HEK293 (cell line): Measurements from ENCODE around the gene YWHAQ.

Experiments used
- CTCF ChIA-PET: fragments of 350-600 bp; formaldehyde crosslinking; extraction: SDS; loops from one replicate; lab custom pipeline; 2021; ENCODE audit warnings: antibody characterized with exemption; lab: Yijun Ruan, JAX
- POLR2A ChIA-PET: fragments of 300-600 bp; formaldehyde crosslinking; extraction: SDS; loops from one replicate; lab custom pipeline; 2020; ENCODE audit warnings: antibody characterized with exemption, inconsistent platforms; lab: Yijun Ruan, JAX
- H3K27ac ChIP-seq: fragments of 200-500 bp; sonication (Bioruptor generic); 2 replicates; pipeline ENCODE4 v1.5.1; 2014; ENCODE audit warnings: low read depth, low read length, control low read depth, inconsistent platforms; ENCODE audit errors: extremely low read depth
- H3K36me3 ChIP-seq, 2 experiments: fragments of 200-500 bp in 1 of 2; sonication (Bioruptor generic) in 1 of 2; 1 replicate in 1 of 2; 2 replicates in 1 of 2; pipeline ENCODE4 v1.5.1; 2014 to 2017; ENCODE audit warnings: inconsistent platforms in 2 of 2, low read length in 2 of 2; ENCODE audit not compliant: control insufficient read depth in 2 of 2, insufficient read depth in 1 of 2
- H3K4me1 ChIP-seq: fragments of 200-500 bp; sonication (Bioruptor generic); 2 replicates; pipeline ENCODE4 v1.5.1; 2014; ENCODE audit warnings: mild to moderate bottlenecking, low read length, inconsistent platforms; ENCODE audit not compliant: control insufficient read depth, insufficient read depth
- H3K4me3 ChIP-seq: 2 replicates; pipeline ENCODE4 v1.5.1; 2011; ENCODE audit warnings: low read depth, mild to moderate bottlenecking, control low read depth, low read length, moderate library complexity
- H3K9me3 ChIP-seq: fragments of 200-500 bp; sonication (Bioruptor generic); 2 replicates; pipeline ENCODE4 v1.5.1; 2014; ENCODE audit warnings: low read depth, low read length, inconsistent platforms; ENCODE audit not compliant: control insufficient read depth, insufficient read depth
- KLF1 ChIP-seq: fragments of 450-650 bp; formaldehyde crosslinking; IDR thresholded peaks from 2 replicates; pipeline ENCODE4 v1.5.1; 2016; ENCODE audit warnings: missing biosample characterization, missing genetic modification characterization
- WT1 ChIP-seq: fragments of 450-650 bp; formaldehyde crosslinking; IDR thresholded peaks from 2 replicates; pipeline ENCODE4 v1.5.1; 2016; ENCODE audit warnings: missing biosample characterization, missing genetic modification characterization
- ZBTB8A ChIP-seq: fragments of 450-650 bp; formaldehyde crosslinking; IDR thresholded peaks from 2 replicates; pipeline ENCODE4 v1.5.1; 2016; ENCODE audit warnings: missing biosample characterization, missing genetic modification characterization
- ZNF114 ChIP-seq: fragments of 450-650 bp; formaldehyde crosslinking; IDR thresholded peaks from 2 replicates; pipeline ENCODE4 v1.5.0; 2017; ENCODE audit warnings: missing biosample characterization, missing genetic modification characterization
- ZNF169 ChIP-seq: fragments of 450-650 bp; formaldehyde crosslinking; IDR thresholded peaks from 2 replicates; pipeline ENCODE4 v1.5.1; 2016; ENCODE audit warnings: missing biosample characterization, missing genetic modification characterization
- ZNF248 ChIP-seq: fragments of 450-650 bp; formaldehyde crosslinking; IDR thresholded peaks from 2 replicates; pipeline ENCODE4 v1.5.1; 2017; ENCODE audit warnings: missing biosample characterization, missing genetic modification characterization
- ZNF391 ChIP-seq: fragments of 450-650 bp; formaldehyde crosslinking; IDR thresholded peaks from 2 replicates; pipeline ENCODE4 v1.5.1; 2016; ENCODE audit warnings: low read depth, missing biosample characterization, missing genetic modification characterization, borderline replicate concordance
- ZNF404 ChIP-seq: fragments of 450-650 bp; formaldehyde crosslinking; IDR thresholded peaks from 2 replicates; pipeline ENCODE4 v1.5.1; 2017; ENCODE audit warnings: missing biosample characterization, missing genetic modification characterization
- ZNF426 ChIP-seq: fragments of 450-650 bp; formaldehyde crosslinking; IDR thresholded peaks from 2 replicates; pipeline ENCODE4 v1.5.1; 2017; ENCODE audit warnings: missing biosample characterization, missing genetic modification characterization, mild to moderate bottlenecking, inconsistent platforms, moderate library complexity
- ZNF623 ChIP-seq: fragments of 450-650 bp; formaldehyde crosslinking; IDR thresholded peaks from 2 replicates; pipeline ENCODE4 v1.5.1; 2016; ENCODE audit warnings: missing biosample characterization, missing genetic modification characterization
- ZNF654 ChIP-seq: fragments of 450-650 bp; formaldehyde crosslinking; IDR thresholded peaks from 2 replicates; pipeline ENCODE4 v1.5.1; 2016; ENCODE audit warnings: low read depth, missing biosample characterization, missing genetic modification characterization
- ZNF830 ChIP-seq: fragments of 450-650 bp; IDR thresholded peaks from 2 replicates; pipeline ENCODE4 v1.5.0; 2018; ENCODE audit warnings: missing biosample characterization, missing genetic modification characterization, low read depth, mild to moderate bottlenecking, moderate library complexity
- ZSCAN30 ChIP-seq: fragments of 450-650 bp; IDR thresholded peaks from 2 replicates; pipeline ENCODE4 v1.5.1; 2018; ENCODE audit warnings: missing biosample characterization, mild to moderate bottlenecking, missing genetic modification characterization, moderate library complexity
- TF ChIP-seq, protein P1 (sequence below): fragments of 450-650 bp; formaldehyde crosslinking; IDR thresholded peaks from 2 replicates; pipeline ENCODE4 v1.5.1; 2016; ENCODE audit warnings: missing biosample characterization, missing genetic modification characterization
- TF ChIP-seq, protein P2 (sequence below): fragments of 450-650 bp; formaldehyde crosslinking; IDR thresholded peaks from 2 replicates; pipeline ENCODE4 v1.5.1; 2016; ENCODE audit warnings: missing biosample characterization, missing genetic modification characterization
- TF ChIP-seq, protein P3 (sequence below): fragments of 450-650 bp; formaldehyde crosslinking; IDR thresholded peaks from 2 replicates; pipeline ENCODE4 v1.5.1; 2016; ENCODE audit warnings: missing biosample characterization, missing genetic modification characterization
- TF ChIP-seq, protein P4 (sequence below): fragments of 450-650 bp; formaldehyde crosslinking; IDR thresholded peaks from 2 replicates; pipeline ENCODE4 v1.5.1; 2016; ENCODE audit warnings: missing biosample characterization, missing genetic modification characterization
- TF ChIP-seq, protein P5 (sequence below): fragments of 450-650 bp; formaldehyde crosslinking; IDR thresholded peaks from 2 replicates; pipeline ENCODE4 v1.5.1; 2017; ENCODE audit warnings: missing biosample characterization, missing genetic modification characterization
- TF ChIP-seq, protein P6 (sequence below): fragments of 450-650 bp; formaldehyde crosslinking; conservative IDR thresholded peaks from 2 replicates; pipeline ENCODE4 v1.5.1; 2016; ENCODE audit warnings: low read depth, missing biosample characterization, missing genetic modification characterization

YWHAQ gene

DNA sequence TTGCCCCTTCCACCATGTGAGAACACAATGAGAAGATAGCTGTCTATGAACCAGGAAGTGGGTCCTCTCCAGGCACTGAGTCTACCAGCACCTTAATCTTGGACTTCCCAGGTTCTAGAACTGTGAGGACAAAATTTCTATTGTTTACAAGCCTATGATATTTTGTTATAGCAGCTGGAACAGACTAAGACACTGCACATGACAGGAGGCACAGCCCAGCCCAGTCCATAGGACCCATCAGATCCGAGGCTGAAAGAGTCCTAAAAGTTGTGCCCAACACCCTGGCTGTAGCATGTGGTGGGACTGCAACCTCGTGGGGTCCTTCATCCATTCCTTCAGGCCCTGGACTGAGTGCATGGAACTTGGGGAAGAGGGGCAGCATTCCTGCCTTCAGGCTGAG is 48.4 kb upstream of the YWHAQ start (continued):
- TF ChIP-seq, protein P1, sequence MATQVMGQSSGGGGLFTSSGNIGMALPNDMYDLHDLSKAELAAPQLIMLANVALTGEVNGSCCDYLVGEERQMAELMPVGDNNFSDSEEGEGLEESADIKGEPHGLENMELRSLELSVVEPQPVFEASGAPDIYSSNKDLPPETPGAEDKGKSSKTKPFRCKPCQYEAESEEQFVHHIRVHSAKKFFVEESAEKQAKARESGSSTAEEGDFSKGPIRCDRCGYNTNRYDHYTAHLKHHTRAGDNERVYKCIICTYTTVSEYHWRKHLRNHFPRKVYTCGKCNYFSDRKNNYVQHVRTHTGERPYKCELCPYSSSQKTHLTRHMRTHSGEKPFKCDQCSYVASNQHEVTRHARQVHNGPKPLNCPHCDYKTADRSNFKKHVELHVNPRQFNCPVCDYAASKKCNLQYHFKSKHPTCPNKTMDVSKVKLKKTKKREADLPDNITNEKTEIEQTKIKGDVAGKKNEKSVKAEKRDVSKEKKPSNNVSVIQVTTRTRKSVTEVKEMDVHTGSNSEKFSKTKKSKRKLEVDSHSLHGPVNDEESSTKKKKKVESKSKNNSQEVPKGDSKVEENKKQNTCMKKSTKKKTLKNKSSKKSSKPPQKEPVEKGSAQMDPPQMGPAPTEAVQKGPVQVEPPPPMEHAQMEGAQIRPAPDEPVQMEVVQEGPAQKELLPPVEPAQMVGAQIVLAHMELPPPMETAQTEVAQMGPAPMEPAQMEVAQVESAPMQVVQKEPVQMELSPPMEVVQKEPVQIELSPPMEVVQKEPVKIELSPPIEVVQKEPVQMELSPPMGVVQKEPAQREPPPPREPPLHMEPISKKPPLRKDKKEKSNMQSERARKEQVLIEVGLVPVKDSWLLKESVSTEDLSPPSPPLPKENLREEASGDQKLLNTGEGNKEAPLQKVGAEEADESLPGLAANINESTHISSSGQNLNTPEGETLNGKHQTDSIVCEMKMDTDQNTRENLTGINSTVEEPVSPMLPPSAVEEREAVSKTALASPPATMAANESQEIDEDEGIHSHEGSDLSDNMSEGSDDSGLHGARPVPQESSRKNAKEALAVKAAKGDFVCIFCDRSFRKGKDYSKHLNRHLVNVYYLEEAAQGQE (tag by site-specific recombination), result no peak

DNA sequence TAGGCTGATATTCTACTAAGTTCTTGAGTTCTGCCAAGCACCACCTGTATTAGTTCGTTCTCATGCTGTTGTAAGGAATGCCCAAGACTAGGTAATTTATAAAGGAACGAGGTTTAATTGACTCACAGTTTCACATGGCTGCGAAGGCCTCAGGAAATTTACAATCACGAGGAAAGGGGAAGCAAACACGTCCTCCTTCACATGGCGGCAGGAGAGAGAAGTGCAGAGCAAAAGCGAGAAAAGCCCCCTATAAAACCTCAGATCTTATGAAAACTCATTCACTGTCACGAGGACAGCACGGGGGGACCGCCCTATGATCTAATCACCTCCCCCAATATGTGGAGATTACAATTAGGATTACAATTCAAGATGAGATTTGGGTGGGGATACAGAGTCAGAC is 47.7 kb upstream of the YWHAQ start:
- 0 out of 2 replicates have a peak, but pooled peaks cover 8% of the 10 kb centered on the region for H3K4me1 ChIP-seq
- H3K36me3 ChIP-seq, result no peaks in the 10 kb centered on the region
- CTCF ChIA-PET, result no interaction called here
- no peaks in the 10 kb centered on the region for H3K9me3 ChIP-seq
- H3K4me3 ChIP-seq, result no peak overlapping the region
- H3K27ac ChIP-seq, result no peak overlapping the region
- POLR2A ChIA-PET, result no interaction called here
- TF ChIP-seq KLF1 (tag by site-specific recombination) (no peak), ZNF391 (tag by site-specific recombination) (no peak), ZNF248 (tag by site-specific recombination) (no peak), WT1 (tag by site-specific recombination) (no peak), ZNF654 (tag by site-specific recombination) (no peak), ZNF830 (tag by site-specific recombination) (no peak), ZNF404 (tag by site-specific recombination) (no peak), ZBTB8A (tag by site-specific recombination) (no peak), ZNF426 (tag by site-specific recombination) (no peak), ZNF169 (no peak), ZSCAN30 (tag by site-specific recombination) (no peak), ZNF114 (tag by site-specific recombination) (no peak), ZNF623 (tag by site-specific recombination) (no peak)
- TF ChIP-seq, protein P2, sequence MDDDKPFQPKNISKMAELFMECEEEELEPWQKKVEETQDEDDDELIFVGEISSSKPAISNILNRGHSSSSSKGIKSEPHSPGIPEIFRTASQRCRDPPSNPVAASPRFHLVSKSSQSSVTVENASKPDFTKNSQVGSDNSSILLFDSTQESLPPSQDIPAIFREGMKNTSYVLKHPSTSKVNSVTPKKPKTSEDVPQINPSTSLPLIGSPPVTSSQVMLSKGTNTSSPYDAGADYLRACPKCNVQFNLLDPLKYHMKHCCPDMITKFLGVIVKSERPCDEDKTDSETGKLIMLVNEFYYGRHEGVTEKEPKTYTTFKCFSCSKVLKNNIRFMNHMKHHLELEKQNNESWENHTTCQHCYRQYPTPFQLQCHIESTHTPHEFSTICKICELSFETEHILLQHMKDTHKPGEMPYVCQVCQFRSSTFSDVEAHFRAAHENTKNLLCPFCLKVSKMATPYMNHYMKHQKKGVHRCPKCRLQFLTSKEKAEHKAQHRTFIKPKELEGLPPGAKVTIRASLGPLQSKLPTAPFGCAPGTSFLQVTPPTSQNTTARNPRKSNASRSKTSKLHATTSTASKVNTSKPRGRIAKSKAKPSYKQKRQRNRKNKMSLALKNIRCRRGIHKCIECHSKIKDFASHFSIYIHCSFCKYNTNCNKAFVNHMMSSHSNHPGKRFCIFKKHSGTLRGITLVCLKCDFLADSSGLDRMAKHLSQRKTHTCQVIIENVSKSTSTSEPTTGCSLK (tag by site-specific recombination), result no peak
- TF ChIP-seq, protein P3, sequence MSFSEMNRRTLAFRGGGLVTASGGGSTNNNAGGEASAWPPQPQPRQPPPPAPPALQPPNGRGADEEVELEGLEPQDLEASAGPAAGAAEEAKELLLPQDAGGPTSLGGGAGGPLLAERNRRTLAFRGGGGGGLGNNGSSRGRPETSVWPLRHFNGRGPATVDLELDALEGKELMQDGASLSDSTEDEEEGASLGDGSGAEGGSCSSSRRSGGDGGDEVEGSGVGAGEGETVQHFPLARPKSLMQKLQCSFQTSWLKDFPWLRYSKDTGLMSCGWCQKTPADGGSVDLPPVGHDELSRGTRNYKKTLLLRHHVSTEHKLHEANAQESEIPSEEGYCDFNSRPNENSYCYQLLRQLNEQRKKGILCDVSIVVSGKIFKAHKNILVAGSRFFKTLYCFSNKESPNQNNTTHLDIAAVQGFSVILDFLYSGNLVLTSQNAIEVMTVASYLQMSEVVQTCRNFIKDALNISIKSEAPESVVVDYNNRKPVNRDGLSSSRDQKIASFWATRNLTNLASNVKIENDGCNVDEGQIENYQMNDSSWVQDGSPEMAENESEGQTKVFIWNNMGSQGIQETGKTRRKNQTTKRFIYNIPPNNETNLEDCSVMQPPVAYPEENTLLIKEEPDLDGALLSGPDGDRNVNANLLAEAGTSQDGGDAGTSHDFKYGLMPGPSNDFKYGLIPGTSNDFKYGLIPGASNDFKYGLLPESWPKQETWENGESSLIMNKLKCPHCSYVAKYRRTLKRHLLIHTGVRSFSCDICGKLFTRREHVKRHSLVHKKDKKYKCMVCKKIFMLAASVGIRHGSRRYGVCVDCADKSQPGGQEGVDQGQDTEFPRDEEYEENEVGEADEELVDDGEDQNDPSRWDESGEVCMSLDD (tag by site-specific recombination), result no peak
- TF ChIP-seq, protein P4, sequence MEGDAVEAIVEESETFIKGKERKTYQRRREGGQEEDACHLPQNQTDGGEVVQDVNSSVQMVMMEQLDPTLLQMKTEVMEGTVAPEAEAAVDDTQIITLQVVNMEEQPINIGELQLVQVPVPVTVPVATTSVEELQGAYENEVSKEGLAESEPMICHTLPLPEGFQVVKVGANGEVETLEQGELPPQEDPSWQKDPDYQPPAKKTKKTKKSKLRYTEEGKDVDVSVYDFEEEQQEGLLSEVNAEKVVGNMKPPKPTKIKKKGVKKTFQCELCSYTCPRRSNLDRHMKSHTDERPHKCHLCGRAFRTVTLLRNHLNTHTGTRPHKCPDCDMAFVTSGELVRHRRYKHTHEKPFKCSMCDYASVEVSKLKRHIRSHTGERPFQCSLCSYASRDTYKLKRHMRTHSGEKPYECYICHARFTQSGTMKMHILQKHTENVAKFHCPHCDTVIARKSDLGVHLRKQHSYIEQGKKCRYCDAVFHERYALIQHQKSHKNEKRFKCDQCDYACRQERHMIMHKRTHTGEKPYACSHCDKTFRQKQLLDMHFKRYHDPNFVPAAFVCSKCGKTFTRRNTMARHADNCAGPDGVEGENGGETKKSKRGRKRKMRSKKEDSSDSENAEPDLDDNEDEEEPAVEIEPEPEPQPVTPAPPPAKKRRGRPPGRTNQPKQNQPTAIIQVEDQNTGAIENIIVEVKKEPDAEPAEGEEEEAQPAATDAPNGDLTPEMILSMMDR, result no peak
- TF ChIP-seq, protein P5, sequence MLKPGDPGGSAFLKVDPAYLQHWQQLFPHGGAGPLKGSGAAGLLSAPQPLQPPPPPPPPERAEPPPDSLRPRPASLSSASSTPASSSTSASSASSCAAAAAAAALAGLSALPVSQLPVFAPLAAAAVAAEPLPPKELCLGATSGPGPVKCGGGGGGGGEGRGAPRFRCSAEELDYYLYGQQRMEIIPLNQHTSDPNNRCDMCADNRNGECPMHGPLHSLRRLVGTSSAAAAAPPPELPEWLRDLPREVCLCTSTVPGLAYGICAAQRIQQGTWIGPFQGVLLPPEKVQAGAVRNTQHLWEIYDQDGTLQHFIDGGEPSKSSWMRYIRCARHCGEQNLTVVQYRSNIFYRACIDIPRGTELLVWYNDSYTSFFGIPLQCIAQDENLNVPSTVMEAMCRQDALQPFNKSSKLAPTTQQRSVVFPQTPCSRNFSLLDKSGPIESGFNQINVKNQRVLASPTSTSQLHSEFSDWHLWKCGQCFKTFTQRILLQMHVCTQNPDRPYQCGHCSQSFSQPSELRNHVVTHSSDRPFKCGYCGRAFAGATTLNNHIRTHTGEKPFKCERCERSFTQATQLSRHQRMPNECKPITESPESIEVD (tag by site-specific recombination), result no peak
- TF ChIP-seq, protein P6, sequence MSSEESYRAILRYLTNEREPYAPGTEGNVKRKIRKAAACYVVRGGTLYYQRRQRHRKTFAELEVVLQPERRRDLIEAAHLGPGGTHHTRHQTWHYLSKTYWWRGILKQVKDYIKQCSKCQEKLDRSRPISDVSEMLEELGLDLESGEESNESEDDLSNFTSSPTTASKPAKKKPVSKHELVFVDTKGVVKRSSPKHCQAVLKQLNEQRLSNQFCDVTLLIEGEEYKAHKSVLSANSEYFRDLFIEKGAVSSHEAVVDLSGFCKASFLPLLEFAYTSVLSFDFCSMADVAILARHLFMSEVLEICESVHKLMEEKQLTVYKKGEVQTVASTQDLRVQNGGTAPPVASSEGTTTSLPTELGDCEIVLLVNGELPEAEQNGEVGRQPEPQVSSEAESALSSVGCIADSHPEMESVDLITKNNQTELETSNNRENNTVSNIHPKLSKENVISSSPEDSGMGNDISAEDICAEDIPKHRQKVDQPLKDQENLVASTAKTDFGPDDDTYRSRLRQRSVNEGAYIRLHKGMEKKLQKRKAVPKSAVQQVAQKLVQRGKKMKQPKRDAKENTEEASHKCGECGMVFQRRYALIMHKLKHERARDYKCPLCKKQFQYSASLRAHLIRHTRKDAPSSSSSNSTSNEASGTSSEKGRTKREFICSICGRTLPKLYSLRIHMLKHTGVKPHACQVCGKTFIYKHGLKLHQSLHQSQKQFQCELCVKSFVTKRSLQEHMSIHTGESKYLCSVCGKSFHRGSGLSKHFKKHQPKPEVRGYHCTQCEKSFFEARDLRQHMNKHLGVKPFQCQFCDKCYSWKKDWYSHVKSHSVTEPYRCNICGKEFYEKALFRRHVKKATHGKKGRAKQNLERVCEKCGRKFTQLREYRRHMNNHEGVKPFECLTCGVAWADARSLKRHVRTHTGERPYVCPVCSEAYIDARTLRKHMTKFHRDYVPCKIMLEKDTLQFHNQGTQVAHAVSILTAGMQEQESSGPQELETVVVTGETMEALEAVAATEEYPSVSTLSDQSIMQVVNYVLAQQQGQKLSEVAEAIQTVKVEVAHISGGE, result no peak
- TF ChIP-seq, all 188 proteins: peak for 0
